Esophagus (tissue), 2 donors: ENCODE data around the gene SORCS1. TPM values are rescaled to one million over a fixed set of nuclear protein-coding genes. Genes with fewer than 3 reads are reported as not detected.

Source experiments
- H3K27ac ChIP-seq, 2 donors: one replicate each; pipeline ENCODE4 v1.5.1; 2013; ENCODE audit warnings: low read depth in 2 of 2, mild to moderate bottlenecking in 2 of 2, inconsistent platforms in 1 of 2, low read length in 1 of 2, moderate library complexity in 1 of 2
- H3K27me3 ChIP-seq, 2 donors: one replicate each; pipeline ENCODE4 v1.6.1; 2013; ENCODE audit warnings: low read length in 2 of 2, control low read depth in 1 of 2, mild to moderate bottlenecking in 1 of 2; ENCODE audit not compliant: insufficient read depth in 2 of 2, control insufficient read depth in 1 of 2
- H3K36me3 ChIP-seq, 2 donors: one replicate each; pipeline ENCODE4 v1.6.1; 2013; ENCODE audit warnings: low read length in 1 of 2; ENCODE audit not compliant: control insufficient read depth in 2 of 2, insufficient read depth in 2 of 2
- H3K4me1 ChIP-seq, 2 donors: one replicate each; pipeline ENCODE4 v1.6.1; 2013; ENCODE audit warnings: low read length in 1 of 2; ENCODE audit not compliant: control insufficient read depth in 2 of 2, insufficient read depth in 2 of 2
- H3K4me3 ChIP-seq, 2 donors: one replicate each; pipeline ENCODE4 v1.5.1; 2013; ENCODE audit warnings: low read length in 2 of 2, mild to moderate bottlenecking in 2 of 2, low read depth in 1 of 2, moderate library complexity in 1 of 2
- H3K9me3 ChIP-seq, 2 donors: one replicate each; pipeline ENCODE4 v1.6.1; 2013; ENCODE audit warnings: mild to moderate bottlenecking in 2 of 2, low read depth in 1 of 2, low read length in 1 of 2, moderate library complexity in 1 of 2; ENCODE audit not compliant: control insufficient read depth in 2 of 2, insufficient read depth in 1 of 2
- WGBS, 2 donors: extraction: QIAGEN DNeasy Blood & Tissue Kit; methylation state at CpG; one replicate each; pipeline ENCODE4 v1.1.7; 2013; 5-methylcytosine and 5-hydroxymethylcytosine counted together
- polyA plus RNA-seq, 2 donors: library from polyadenylated mRNA; stranded (reverse); fragments of 200-250 nt; gene quantifications; one replicate each; pipeline ENCODE4 v1.2.3, GENCODE V29; 2013
- donor health status: healthy with polysubstance abuse.
- donor health status: Bipolar disorder and iron deficiency.

Gene SORCS1
- polyA plus RNA-seq, result under 1 TPM; 0.10 to 0.34 TPM

DNA sequence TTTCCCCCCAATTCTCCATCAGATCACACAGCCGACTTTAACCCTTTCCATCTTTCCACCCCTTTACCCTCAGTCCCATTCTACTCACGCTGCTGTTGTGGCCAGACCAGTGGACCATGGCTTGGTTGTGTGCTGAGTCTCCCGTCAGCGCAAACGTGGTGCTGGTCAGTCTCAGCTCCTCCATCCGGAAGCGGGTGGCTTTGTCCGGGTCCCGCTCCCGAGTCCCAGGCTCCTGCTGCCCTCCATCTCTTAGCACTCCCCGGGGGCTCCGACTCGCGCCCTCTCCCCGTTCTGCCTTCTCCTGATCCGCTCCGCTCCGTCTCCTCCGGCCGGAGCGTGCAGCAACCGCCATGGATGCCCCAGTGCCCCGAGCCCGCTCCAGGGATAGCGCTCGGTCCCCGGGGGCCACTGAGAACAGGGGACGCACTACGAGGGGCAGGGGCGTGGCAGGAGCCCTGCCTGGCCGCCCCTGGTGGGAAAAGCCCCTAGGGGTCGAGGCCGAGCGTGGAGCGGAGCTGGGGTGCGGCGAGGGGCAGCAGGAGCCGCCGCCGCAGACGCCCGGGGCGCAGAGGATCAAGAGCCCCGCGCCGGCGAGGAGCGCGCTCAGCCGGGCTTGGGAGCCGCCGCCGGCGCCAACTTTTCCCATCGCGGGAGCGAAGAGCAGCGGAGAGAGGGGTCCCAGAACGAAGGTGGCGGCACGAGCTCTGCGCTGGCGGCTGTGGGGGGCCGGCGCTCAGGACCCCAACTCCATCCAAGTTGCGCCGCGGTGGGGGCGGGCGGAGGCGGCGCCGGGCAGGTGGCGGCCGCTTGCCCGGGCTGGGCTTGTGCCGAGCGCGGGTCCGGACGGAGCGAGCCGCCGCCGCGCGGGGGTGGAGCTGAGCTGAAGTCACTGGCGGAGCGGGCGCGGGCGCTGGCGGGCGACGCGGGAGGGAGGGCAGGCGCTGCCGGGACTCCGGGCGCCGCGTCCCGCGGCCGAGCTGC is at the start of gene SORCS1:
Gene SORCS1, minus strand, starts transcription at position 826 of the 981 bp plus-strand sequence.
- no peaks in the 10 kb centered on the region for H3K36me3 ChIP-seq
- H3K27ac ChIP-seq, result no peak within 1 kb of the TSS
- peak within 1 kb of the TSS; percentile 29 to 40 for H3K4me3 ChIP-seq
- WGBS, 2 donors, result 3 to 8% methylated on average over 84 to 105 of the region's 105 CpGs
- H3K9me3 ChIP-seq, result no peaks in the 10 kb centered on the region
- no peaks in the 10 kb centered on the region for H3K4me1 ChIP-seq
- H3K27me3 ChIP-seq, result peaks cover 0 to 13% of the 10 kb centered on the region in 2 donors

DNA sequence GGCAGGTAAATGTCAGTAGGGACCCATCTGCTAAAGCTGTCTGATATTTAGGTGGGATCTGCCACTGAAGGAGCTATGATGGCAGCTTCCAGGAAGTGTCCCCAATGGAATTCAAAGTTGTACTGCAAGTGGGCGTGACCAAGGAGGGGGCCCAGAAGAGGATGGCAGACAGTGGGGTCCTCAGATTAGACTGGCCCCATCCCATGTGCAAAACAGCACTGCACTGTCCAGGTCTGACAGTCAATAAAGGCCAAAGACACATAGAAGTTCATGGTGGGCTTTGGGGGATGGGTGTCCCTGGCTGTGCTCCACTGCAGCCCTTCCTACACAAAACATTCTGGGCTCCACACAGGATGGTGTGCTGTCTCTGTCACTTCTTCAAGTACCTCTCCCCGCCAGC is 49.8 kb upstream of the SORCS1 start:
- Histone ChIP-seq H3K4me1 (no peaks in the 10 kb centered on the region), H3K4me3 (no peak overlapping the region), H3K9me3 (peaks cover 0 to 11% of the 10 kb centered on the region in 2 donors), H3K36me3 (no peaks in the 10 kb centered on the region), H3K27me3 (no peaks in the 10 kb centered on the region), H3K27ac (no peak overlapping the region)
- 85 to 87% methylated on average over 2 of the region's 2 CpGs for WGBS, 2 donors

DNA sequence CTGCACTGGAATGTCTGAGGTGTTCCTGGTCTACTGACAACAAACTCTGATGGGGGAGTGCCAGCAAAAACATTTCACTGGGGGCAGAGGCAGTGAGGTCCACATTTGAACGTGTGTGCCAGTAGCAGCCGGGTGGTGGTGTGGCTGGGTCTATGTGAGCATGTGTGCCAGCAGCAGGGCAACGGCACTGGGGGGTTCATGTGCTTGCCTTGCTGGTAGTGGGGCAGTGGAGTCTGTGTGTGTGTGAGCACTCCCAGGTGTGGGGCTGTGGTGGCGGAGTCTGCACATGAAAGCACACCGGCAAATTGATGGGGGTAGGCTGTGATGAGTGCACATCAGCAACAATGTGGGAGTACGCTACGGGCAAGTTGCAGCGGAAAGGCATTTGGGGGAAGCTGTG is 49.4 kb upstream of the SORCS1 start:
- 89 to 95% methylated on average over 8 of the region's 8 CpGs for WGBS, 2 donors
- H3K4me1 ChIP-seq, result no peaks in the 10 kb centered on the region
- no peaks in the 10 kb centered on the region for H3K27me3 ChIP-seq
- peaks cover 0 to 11% of the 10 kb centered on the region in 2 donors for H3K9me3 ChIP-seq
- no peaks in the 10 kb centered on the region for H3K36me3 ChIP-seq
- no peak overlapping the region for H3K27ac ChIP-seq
- no peak overlapping the region for H3K4me3 ChIP-seq

DNA sequence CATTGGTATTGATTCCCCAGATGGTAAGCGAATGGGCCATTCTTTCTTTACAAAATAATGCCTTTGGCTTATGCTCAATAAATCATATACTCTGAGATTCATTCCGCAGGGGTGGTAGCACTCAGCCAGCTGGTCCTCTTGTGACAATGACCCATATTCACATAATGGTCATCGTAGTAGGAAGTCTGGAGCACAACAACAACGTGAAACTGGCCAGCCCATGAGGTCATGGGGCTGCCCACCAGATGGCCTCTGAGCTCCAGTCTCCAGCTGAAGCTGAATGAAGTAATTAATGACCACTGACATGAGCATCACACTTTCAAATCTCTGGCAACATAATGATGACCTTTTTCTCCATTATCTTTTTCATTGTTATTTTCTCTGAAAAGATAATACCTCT is 42.3 kb upstream of the SORCS1 start:
- Histone ChIP-seq H3K9me3 (peaks cover 4 to 8% of the 10 kb centered on the region in 2 donors), H3K4me3 (no peak overlapping the region), H3K36me3 (no peaks in the 10 kb centered on the region), H3K27ac (no peak overlapping the region), H3K4me1 (no peaks in the 10 kb centered on the region), H3K27me3 (no peaks in the 10 kb centered on the region)
- WGBS, 2 donors, result 59 to 60% methylated on average over 4 of the region's 4 CpGs

DNA sequence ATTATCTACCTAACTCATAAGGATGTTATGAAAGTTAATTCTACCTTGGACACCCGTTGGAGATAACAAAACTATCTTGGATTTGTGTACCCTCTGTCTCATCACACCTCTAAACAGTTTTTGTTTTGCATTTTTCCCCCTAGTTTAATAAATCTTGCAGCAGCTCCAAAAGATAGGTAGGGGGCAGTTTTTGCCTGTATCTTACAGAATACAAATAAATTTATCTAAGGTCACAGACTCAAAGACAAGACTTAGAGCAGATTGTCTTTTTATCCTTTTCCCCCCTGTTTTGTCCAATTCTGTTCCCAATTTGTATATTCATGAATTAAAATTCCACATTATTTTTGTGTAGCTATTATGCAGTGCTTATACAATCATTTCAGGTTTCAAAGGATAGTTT is 5.0 kb upstream of the SORCS1 start:
- no peak overlapping the region for H3K27ac ChIP-seq
- H3K9me3 ChIP-seq, result no peaks in the 10 kb centered on the region
- 22 to 25% methylated on average over 1 of the region's 1 CpG for WGBS, 2 donors
- H3K4me3 ChIP-seq, result no peak overlapping the region
- no peaks in the 10 kb centered on the region for H3K36me3 ChIP-seq
- peaks cover 0 to 6% of the 10 kb centered on the region in 2 donors for H3K27me3 ChIP-seq
- H3K4me1 ChIP-seq, result no peaks in the 10 kb centered on the region

DNA sequence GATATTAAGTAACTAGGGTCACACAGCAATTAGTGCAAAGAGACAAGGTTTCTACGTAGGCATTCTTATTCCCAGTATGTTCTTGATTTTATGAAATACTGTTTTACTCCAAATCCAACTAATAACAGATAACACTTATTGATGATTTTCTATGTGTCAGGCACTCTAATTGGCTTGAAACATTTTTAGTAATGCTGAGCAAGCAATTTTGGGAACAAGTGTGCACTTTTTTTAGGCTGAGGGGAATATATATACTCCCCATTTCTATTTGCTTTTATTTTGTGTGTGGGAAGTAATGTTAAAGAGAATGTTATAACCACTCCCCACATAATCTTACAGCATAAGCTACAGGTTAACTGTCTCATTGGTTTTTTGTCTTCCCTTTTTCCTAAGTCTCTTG is 4.2 kb upstream of the SORCS1 start:
- Histone ChIP-seq H3K4me1 (no peaks in the 10 kb centered on the region), H3K4me3 (no peak overlapping the region), H3K36me3 (no peaks in the 10 kb centered on the region), H3K9me3 (no peaks in the 10 kb centered on the region), H3K27ac (no peak overlapping the region), H3K27me3 (peaks cover 0 to 13% of the 10 kb centered on the region in 2 donors)
- 83 to 91% methylated on average over 1 of the region's 1 CpG for WGBS, 2 donors

DNA sequence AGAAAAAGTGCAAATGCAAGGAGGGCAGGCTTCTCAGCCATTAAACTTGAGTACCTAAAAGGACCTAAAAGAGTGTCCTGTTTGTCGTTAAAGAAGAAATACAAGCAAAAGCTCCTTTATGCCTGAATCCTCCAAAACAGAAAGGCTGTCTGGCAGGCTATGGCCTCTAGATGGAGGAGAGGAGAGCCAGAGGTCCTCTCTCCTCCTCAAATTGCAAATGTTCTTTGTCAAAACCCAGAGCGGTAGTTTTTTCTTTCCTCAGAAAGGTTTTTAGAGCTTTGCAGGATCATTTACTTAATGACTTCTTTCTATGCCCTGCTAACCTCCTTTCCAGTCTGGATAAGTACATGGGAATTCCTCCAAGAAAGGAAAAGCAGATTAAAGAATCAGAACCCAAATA is 1.9 kb upstream of the SORCS1 start:
- Histone ChIP-seq H3K36me3 (no peaks in the 10 kb centered on the region), H3K27me3 (peaks cover 0 to 13% of the 10 kb centered on the region in 2 donors), H3K4me1 (no peaks in the 10 kb centered on the region), H3K27ac (no peak overlapping the region), H3K4me3 (no peak overlapping the region), H3K9me3 (no peaks in the 10 kb centered on the region)
- 69 to 74% methylated on average over 2 of the region's 2 CpGs for WGBS, 2 donors

GRCh38 chr10:107164992-107165391 is 486 bp upstream of the SORCS1 start:
- Histone ChIP-seq H3K9me3 (no peaks in the 10 kb centered on the region), H3K4me3 (peak overlapping the region in 1 of 2 donors; percentile 29), H3K27me3 (peaks cover 0 to 13% of the 10 kb centered on the region in 2 donors), H3K27ac (no peak overlapping the region), H3K36me3 (no peaks in the 10 kb centered on the region), H3K4me1 (no peaks in the 10 kb centered on the region)
- WGBS, 2 donors, result 2 to 5% methylated on average over 14 of the region's 14 CpGs

DNA sequence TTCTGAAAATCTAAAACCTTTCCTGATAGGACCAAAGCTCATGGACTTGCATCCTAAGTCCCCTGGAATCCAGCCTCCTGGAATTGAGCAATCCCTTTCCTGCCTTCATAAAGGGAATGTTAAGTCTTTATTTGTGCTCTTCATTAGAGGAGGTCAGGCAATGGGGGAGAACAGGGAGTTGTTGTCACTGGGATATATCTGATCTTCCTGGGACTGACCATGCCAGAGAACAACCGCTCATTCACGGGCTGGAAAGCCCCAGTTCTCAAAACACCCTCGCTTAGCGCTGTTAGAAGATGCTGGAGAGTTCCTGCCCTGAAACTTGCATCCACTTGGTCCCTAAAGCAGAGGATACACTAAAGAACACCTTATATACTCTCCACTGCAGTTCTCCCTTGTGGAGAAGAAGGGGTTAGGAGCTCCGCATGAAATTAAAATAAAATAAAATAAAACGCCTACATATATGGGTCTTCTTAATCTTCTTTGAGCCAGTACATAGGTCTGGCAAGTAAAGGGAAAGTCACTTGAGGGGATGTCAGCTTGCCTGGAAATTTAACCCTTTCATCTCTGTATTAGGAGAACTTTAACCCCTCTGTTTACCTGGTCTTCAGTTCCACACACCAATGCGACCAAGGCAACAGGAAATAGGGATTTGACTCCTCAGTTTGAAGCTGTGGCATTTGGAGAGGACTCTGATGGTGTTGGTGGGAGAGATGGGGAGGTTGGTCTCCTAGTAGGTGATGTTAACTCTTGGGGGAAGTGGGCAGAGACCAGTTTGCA is 1.2 kb downstream of the SORCS1 start:
- Histone ChIP-seq H3K27ac (no peak overlapping the region), H3K9me3 (no peaks in the 10 kb centered on the region), H3K4me3 (no peak overlapping the region), H3K27me3 (peaks cover 0 to 13% of the 10 kb centered on the region in 2 donors), H3K4me1 (no peaks in the 10 kb centered on the region), H3K36me3 (no peaks in the 10 kb centered on the region)
- 18 to 24% methylated on average over 7 of the region's 7 CpGs for WGBS, 2 donors
